Ishikawa (cell line): ENCODE data around the gene CPVL.

Source experiments
- CEBPB ChIP-seq: IDR thresholded peaks from 2 replicates; pipeline ENCODE4 v1.6.1; 2012
- CREB1 ChIP-seq: IDR thresholded peaks from 2 replicates; pipeline ENCODE4 v1.6.1; 2012; ENCODE audit warnings: low read depth
- EGR1 ChIP-seq: IDR thresholded peaks from 2 replicates; pipeline ENCODE4 v1.6.1; 2012
- EP300 ChIP-seq: IDR thresholded peaks from 2 replicates; pipeline ENCODE4 v1.6.1; 2012; ENCODE audit warnings: borderline replicate concordance
- FOXM1 ChIP-seq: IDR thresholded peaks from 2 replicates; pipeline ENCODE4 v1.6.1; 2012; ENCODE audit warnings: low read depth, borderline replicate concordance
- NFIC ChIP-seq: IDR thresholded peaks from 2 replicates; pipeline ENCODE4 v1.6.1; 2012
- RAD21 ChIP-seq: IDR thresholded peaks from 2 replicates; pipeline ENCODE4 v1.6.1; 2012; ENCODE audit warnings: low read depth
- TAF1 ChIP-seq: IDR thresholded peaks from 2 replicates; pipeline ENCODE4 v1.6.1; 2012; ENCODE audit warnings: low read depth, mild to moderate bottlenecking
- TCF12 ChIP-seq: IDR thresholded peaks from 2 replicates; pipeline ENCODE4 v1.6.1; 2012; ENCODE audit warnings: low read depth
- TEAD4 ChIP-seq: IDR thresholded peaks from 2 replicates; pipeline ENCODE4 v1.6.1; 2012
- YY1 ChIP-seq: IDR thresholded peaks from 2 replicates; pipeline ENCODE4 v1.6.1; 2012; ENCODE audit warnings: low read depth
- ZBTB7A ChIP-seq: IDR thresholded peaks from 2 replicates; pipeline ENCODE4 v1.6.1; 2012; ENCODE audit warnings: low read depth
- TF ChIP-seq, protein P1 (sequence below): IDR thresholded peaks from 2 replicates; pipeline ENCODE4 v1.6.1; 2012
- TF ChIP-seq, protein P2 (sequence below): IDR thresholded peaks from 2 replicates; pipeline ENCODE4 v1.6.1; 2012; ENCODE audit warnings: low read depth, mild to moderate bottlenecking
- TF ChIP-seq, protein P3 (sequence below): IDR thresholded peaks from 2 replicates; pipeline ENCODE4 v1.6.1; 2012

CPVL gene

DNA sequence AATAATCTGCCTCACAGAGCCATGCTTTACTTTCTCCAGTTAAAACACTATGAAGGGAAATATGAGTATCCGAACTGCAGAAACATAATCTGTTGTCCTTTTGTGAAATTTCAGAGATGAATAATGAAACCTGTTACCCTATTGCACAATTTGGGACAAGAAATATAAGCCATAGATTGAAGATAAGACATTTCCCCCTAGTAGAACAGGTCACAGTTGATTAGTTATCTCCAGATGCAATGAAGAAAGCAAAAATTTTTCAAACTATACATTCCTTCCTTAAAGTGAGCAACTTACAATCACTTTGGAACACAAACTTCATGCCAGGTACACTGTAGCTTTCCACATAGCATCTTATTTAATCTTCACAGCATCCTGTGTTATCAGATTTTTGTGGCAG is 46.0 kb upstream of the CPVL start:
- TF ChIP-seq EP300 (no peak), TCF12 (no peak), TAF1 (no peak), EGR1 (no peak), FOXM1 (no peak), YY1 (no peak), CEBPB (no peak), ZBTB7A (no peak), RAD21 (no peak), NFIC (no peak)
- TF ChIP-seq, protein P1, sequence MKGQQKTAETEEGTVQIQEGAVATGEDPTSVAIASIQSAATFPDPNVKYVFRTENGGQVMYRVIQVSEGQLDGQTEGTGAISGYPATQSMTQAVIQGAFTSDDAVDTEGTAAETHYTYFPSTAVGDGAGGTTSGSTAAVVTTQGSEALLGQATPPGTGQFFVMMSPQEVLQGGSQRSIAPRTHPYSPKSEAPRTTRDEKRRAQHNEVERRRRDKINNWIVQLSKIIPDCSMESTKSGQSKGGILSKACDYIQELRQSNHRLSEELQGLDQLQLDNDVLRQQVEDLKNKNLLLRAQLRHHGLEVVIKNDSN, result no peak
- TF ChIP-seq, protein P2, sequence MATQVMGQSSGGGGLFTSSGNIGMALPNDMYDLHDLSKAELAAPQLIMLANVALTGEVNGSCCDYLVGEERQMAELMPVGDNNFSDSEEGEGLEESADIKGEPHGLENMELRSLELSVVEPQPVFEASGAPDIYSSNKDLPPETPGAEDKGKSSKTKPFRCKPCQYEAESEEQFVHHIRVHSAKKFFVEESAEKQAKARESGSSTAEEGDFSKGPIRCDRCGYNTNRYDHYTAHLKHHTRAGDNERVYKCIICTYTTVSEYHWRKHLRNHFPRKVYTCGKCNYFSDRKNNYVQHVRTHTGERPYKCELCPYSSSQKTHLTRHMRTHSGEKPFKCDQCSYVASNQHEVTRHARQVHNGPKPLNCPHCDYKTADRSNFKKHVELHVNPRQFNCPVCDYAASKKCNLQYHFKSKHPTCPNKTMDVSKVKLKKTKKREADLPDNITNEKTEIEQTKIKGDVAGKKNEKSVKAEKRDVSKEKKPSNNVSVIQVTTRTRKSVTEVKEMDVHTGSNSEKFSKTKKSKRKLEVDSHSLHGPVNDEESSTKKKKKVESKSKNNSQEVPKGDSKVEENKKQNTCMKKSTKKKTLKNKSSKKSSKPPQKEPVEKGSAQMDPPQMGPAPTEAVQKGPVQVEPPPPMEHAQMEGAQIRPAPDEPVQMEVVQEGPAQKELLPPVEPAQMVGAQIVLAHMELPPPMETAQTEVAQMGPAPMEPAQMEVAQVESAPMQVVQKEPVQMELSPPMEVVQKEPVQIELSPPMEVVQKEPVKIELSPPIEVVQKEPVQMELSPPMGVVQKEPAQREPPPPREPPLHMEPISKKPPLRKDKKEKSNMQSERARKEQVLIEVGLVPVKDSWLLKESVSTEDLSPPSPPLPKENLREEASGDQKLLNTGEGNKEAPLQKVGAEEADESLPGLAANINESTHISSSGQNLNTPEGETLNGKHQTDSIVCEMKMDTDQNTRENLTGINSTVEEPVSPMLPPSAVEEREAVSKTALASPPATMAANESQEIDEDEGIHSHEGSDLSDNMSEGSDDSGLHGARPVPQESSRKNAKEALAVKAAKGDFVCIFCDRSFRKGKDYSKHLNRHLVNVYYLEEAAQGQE, result no peak
- TF ChIP-seq, protein P3, sequence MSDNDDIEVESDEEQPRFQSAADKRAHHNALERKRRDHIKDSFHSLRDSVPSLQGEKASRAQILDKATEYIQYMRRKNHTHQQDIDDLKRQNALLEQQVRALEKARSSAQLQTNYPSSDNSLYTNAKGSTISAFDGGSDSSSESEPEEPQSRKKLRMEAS, result no peak

DNA sequence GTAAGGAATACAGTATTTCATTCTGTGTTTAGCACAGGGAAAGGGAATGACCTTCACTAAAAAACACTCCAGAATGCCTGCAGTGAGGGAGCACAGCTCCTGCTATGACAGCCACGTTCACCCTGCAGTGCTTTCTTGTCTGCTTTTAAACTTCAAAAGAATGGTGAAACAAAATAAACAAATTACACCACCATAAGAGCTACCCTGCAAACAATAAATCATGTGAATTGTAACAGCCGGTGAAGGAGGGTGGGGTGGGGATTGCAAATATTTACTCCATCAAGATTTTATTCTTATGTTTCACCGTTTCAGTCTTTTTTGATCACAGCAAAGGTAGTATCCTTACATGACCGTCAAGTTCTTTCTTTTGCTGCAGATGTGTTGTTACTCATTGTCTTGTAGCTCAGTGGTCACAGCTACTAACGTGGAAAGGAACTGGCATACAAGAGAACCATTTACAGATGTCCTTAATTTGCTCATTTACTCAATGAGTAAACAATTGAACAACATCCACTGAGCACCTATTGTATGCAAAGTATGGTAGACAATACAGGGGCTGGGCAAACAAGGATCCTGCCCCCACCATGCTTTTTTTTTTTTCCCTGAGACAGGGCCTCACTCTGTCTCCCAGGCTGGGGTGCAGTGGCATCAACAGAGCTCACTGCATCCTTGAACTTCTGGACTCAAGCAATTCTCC is 44.2 kb upstream of the CPVL start:
- TF ChIP-seq TAF1 (no peak), RAD21 (no peak), EGR1 (no peak), CEBPB (no peak), CREB1 (no peak)
- TF ChIP-seq, protein P2, result no peak
- TF ChIP-seq, protein P3, result no peak

DNA sequence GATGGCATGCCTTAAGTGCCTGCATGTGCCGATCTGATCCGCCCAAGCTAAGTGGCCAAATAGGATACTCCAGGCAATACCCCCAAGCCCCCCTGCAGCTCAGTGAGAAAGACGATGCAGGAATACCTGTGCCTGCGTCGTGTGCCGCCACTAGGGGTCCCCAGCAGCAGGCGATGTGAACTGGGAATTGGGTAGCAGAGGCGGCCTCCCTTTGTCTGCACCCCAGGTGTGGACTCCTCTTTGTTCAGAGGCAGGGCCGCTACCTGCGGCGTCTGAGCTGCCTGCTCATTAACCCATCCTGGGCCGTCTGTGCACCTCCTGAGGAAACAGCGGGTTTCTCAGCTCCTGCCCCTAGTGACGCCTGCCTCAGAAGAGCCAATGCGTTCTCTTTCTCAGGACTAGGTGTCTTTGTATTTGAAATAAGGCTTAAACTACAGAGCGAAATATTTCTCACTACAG is 43.4 kb upstream of the CPVL start:
- TF ChIP-seq RAD21 (peak; percentile 87), CREB1 (no peak), YY1 (no peak), TCF12 (peak; percentile 24; the same call in 1 of the 2 replicates), EGR1 (no peak)

DNA sequence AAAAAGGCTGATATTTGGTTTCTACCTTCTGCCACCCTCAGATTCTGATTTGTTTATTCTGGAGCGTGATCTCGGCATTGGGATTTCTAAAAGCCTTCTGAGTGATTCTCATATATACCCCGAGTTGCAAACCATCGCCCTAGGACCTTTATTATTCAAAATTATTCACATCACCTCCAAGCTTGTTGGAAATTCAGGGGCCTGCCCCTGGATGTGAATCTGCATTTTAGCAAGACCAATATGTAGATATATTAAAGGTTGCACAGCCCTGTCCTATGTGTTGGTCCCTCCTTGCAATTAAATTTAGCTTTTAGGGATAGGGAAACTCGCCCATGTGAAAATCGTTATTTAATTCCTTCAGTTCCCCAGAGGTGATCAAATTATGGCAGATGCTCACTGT is 39.3 kb upstream of the CPVL start:
- no peak for TF ChIP-seq RAD21
- TF ChIP-seq FOXM1, result no peak
- no peak for TF ChIP-seq NFIC
- no peak for TF ChIP-seq ZBTB7A
- no peak for TF ChIP-seq CEBPB
- TF ChIP-seq TEAD4, result no peak
- TF ChIP-seq, protein P2, result no peak
- TF ChIP-seq, protein P3, result no peak
- TF ChIP-seq, protein P1, result no peak
- no peak for TF ChIP-seq YY1
- no peak for TF ChIP-seq CREB1
- no peak for TF ChIP-seq EP300
- TF ChIP-seq TCF12, result no peak
- TF ChIP-seq TAF1, result no peak
- no peak for TF ChIP-seq EGR1
